K562 (cell line): ENCODE results near the gene DCST1. TPM values are rescaled to one million over a fixed set of nuclear protein-coding genes. Genes with fewer than 3 reads are reported as not detected.

Experiments used
- ATAC-seq: fragments of 200-7000 bp; cut with Tn5 transposase; 3 replicates; pipeline ENCODE4 v1.9.1; 2020; ENCODE audit warnings: moderate library complexity
- BruUV-seq: library from RNA; stranded (reverse); fragments of 400-500 nt; replicated peaks from 2 replicates; lab custom pipeline; 2021; lab: Mats Ljungman, UMichigan
- CTCF ChIA-PET: fragments of 300-600 bp; formaldehyde crosslinking; extraction: SDS; loops from one replicate; lab custom pipeline; 2021; ENCODE audit warnings: low intra/inter-chr PET ratio; lab: Yijun Ruan, JAX
- POLR2A ChIA-PET: fragments of 300-600, 350-650 bp; sonication (Branson Sonifier 250); formaldehyde crosslinking; extraction: SDS; loops from one replicate; lab custom pipeline; 2021; ENCODE audit warnings: antibody characterized with exemption, inconsistent platforms; lab: Yijun Ruan, JAX
- DNase-seq, 4 experiments: peaks; one replicate each; pipeline versions ENCODE4 v3.0.0 to v3.0.0-alpha.2; 2011 to 2018; ENCODE audit warnings: low spot score in 3 of 4, mixed read lengths in 3 of 4; ENCODE audit errors: extremely low read depth in 1 of 4
- FAIRE-seq: peaks from 2 replicates; lab custom pipeline; 2011; peaks lifted over from hg19 to GRCh38; lab: Jason Lieb, UNC
- H2AFZ ChIP-seq: 2 replicates; pipeline ENCODE4 v1.6.0; 2011; ENCODE audit warnings: low read depth, low read length, control low read depth, inconsistent platforms
- H3K27ac ChIP-seq: fragments of 200-600 bp; 3 replicates; pipeline ENCODE4 v1.8.0; 2011; ENCODE audit warnings: low read depth, mild to moderate bottlenecking, control low read depth, inconsistent platforms, low read length, moderate library complexity, mixed read lengths; ENCODE audit errors: extremely low read depth
- H3K27me3 ChIP-seq, 2 experiments: fragments of 300-600 bp in 1 of 2; 2 replicates in 1 of 2; 3 replicates in 1 of 2; pipeline versions ENCODE4 v1.6.0 to v1.8.0; 2011; ENCODE audit warnings: inconsistent platforms in 2 of 2, low read length in 2 of 2, mild to moderate bottlenecking in 1 of 2, mixed read lengths in 1 of 2, moderate library complexity in 1 of 2; ENCODE audit not compliant: control insufficient read depth in 2 of 2, insufficient read depth in 2 of 2
- H3K36me3 ChIP-seq: fragments of 300-600 bp; 3 replicates; pipeline ENCODE4 v1.8.0; 2011; ENCODE audit warnings: mild to moderate bottlenecking, low read length, inconsistent platforms; ENCODE audit not compliant: control insufficient read depth, insufficient read depth
- H3K4me1 ChIP-seq, 2 experiments: fragments of 200-600 bp in 1 of 2; replicated peaks in 1 of 2; 2 replicates in 1 of 2; 3 replicates in 1 of 2; pipeline versions ENCODE4 v1.5.1 to v1.8.0; 2011; ENCODE audit warnings: inconsistent platforms in 2 of 2, low read length in 2 of 2, mild to moderate bottlenecking in 1 of 2, mixed read lengths in 1 of 2, moderate library complexity in 1 of 2; ENCODE audit not compliant: control insufficient read depth in 2 of 2, insufficient read depth in 2 of 2
- H3K4me2 ChIP-seq: 2 replicates; pipeline ENCODE4 v1.6.1; 2011; ENCODE audit warnings: low read length, control low read depth, inconsistent platforms, mixed read lengths; ENCODE audit not compliant: insufficient read depth
- H3K4me3 ChIP-seq: fragments of 200-600 bp; sonication (generic), shearing (Covaris generic); 2 replicates; pipeline ENCODE4 v1.5.1; 2016; ENCODE audit warnings: control low read depth, inconsistent platforms
- H3K79me2 ChIP-seq: fragments of 200-600 bp; 3 replicates; pipeline ENCODE4 v1.8.0; 2011; ENCODE audit warnings: low read length, inconsistent platforms; ENCODE audit not compliant: control insufficient read depth, insufficient read depth
- H3K9ac ChIP-seq, 2 experiments: 2 replicates each; pipeline versions ENCODE4 v1.6.0 to v1.6.1; 2011; ENCODE audit warnings: low read depth in 2 of 2, low read length in 2 of 2, control low read depth in 1 of 2, inconsistent platforms in 1 of 2, mild to moderate bottlenecking in 1 of 2, mixed read lengths in 1 of 2; ENCODE audit not compliant: insufficient read depth in 1 of 2
- H3K9me1 ChIP-seq: one replicate; pipeline ENCODE4 v1.6.0; 2011; ENCODE audit warnings: inconsistent platforms, mild to moderate bottlenecking, low read length, moderate library complexity; ENCODE audit not compliant: control insufficient read depth, insufficient read depth
- H3K9me3 ChIP-seq: replicated peaks from 2 replicates; pipeline ENCODE4 v1.5.1; 2011; ENCODE audit warnings: low read depth, low read length, inconsistent platforms; ENCODE audit not compliant: control insufficient read depth, insufficient read depth
- H4K20me1 ChIP-seq: replicated peaks from 2 replicates; pipeline ENCODE4 v1.6.1; 2011; ENCODE audit warnings: low read length, inconsistent platforms, mixed read lengths; ENCODE audit not compliant: control insufficient read depth, insufficient read depth
- BACH1 ChIP-seq: fragments of 200-800 bp; sonication (Bioruptor generic); IDR thresholded peaks from 2 replicates; pipeline ENCODE4 v1.6.1; 2016; ENCODE audit warnings: missing genetic modification characterization, missing compliant biosample characterization
- DNMT1 ChIP-seq: fragments of 450-650 bp; IDR thresholded peaks from 2 replicates; pipeline ENCODE4 v1.6.1; 2016; ENCODE audit warnings: antibody characterized with exemption, mild to moderate bottlenecking
- POLR2B ChIP-seq: fragments of 450-650 bp; IDR thresholded peaks from 2 replicates; pipeline ENCODE4 v1.6.1; 2018; ENCODE audit warnings: low read depth; ENCODE audit not compliant: partially characterized antibody
- WGBS: fragments of 100-300 bp; shearing (Covaris generic); methylation state at CpG from one replicate; pipeline ENCODE4 v1.1.6; 2016; ENCODE audit warnings: low coverage, mixed read lengths; ENCODE audit not compliant: insufficient coverage; ENCODE audit errors: missing lambda C conversion rate; 5-methylcytosine and 5-hydroxymethylcytosine counted together
- in situ Hi-C: fragments of 300-500 bp; cut with MboI; formaldehyde crosslinking; loops from 4 replicates; pipeline ENCODE4 v1.15.0; 2018; ENCODE audit warnings: inconsistent platforms, mixed read lengths
- intact Hi-C: fragments of 100-400 bp; cut with micrococcal nuclease; formaldehyde crosslinking; loops from 2 replicates; pipeline ENCODE4 v1.14.2; 2022
- polyA plus RNA-seq, 8 experiments: library from polyadenylated mRNA; depleted of rRNA in 4 of 8; stranded (reverse) in 5 of 8; unstranded in 3 of 8; fragments of >200 nt; fragmentation: Nextera tagmentation in 2 of 8; fragmentation: Illumina TruSeq in 1 of 8; extraction: Ambion mirVana in 2 of 8; extraction: Trizol in 1 of 8; gene quantifications; 2 replicates each; pipeline versions ENCODE4 v1.2.1 to v1.2.3, GENCODE V29; 2011 to 2014; ENCODE audit warnings: inconsistent platforms in 1 of 8, missing spikeins in 1 of 8
- total RNA-seq, 7 experiments: library from RNA; depleted of rRNA in 6 of 7; stranded (reverse); fragments of >200 nt in 6 of 7; fragmentation: Illumina TruSeq in 2 of 7; extraction: Trizol in 2 of 7; gene quantifications; 2 replicates each; pipeline versions ENCODE4 v1.2.1 to v1.2.3, GENCODE V29; 2011 to 2021; ENCODE audit warnings: low replicate concordance in 1 of 7
- TF ChIP-seq, protein P1 (sequence below), 3 experiments: fragments of 200-800 bp in 1 of 3; sonication (Bioruptor generic) in 1 of 3; sonication (generic) in 1 of 3; formaldehyde crosslinking in 1 of 3; IDR thresholded peaks; 2 replicates each; pipeline versions ENCODE4 v1.6.1 to v1.8.0; 2016 to 2022; ENCODE audit warnings: mild to moderate bottlenecking in 2 of 3, missing compliant biosample characterization in 2 of 3, missing genetic modification characterization in 2 of 3, missing genetic modification reagents in 1 of 3

The DCST1 gene
- total and polyA plus RNA-seq, 9 of the 15 experiments (the other 6 are each of a cell fraction or from before 2014, with no cell fraction given) = not detected

DNA sequence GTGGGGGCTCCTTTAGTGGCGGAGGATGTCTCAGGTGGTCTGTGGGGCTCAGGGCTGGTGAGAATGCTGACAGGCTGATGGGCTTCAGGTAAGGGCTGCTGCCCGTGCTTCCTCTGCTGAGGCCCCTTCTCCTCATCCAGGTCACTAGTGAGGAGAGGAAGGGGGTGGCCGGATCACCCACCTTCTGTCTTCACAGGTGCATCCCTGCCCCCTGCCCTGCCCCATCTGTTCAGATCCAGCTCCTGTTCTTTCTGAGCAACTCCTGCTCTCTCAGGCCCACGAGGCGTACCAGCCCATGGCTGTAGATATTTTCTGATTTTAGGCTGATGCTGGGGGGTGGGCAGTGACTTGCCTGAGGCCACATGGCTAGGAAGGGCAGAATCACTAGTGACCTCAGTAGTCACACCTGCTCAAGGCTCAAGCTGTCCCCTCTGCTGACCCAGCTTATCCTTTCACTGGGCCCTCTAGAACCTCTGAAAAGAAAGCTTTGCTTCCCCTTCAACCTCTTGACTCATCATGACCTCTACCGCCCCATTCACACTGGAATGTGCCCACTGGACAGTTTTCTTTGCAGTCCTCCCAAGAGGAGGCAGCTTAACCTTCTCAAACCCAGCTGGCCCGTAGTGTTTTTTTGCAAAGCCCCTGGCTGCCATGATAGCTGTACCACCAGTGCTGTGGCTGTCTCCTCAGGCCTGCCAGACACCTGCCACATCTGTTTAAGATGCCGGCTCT, 14.8 kb upstream of the DCST1 start:
- BruUV-seq = no TSS peak
- DNase-seq = no peak
- Histone ChIP-seq H3K79me2 (peaks cover 5% of the 10 kb centered on the region; the same call in 1 of the 3 replicates), H4K20me1 (no peaks in the 10 kb centered on the region), H3K27ac (no peak overlapping the region), H3K27me3 (no peaks in the 10 kb centered on the region), H2AFZ (no peak overlapping the region), H3K9me3 (no peaks in the 10 kb centered on the region), H3K9ac (peak overlapping the region in 1 of 2 experiments; percentile 31; a peak in 2 of 4 replicates), H3K4me2 (no peak overlapping the region), H3K36me3 (peaks cover 41% of the 10 kb centered on the region; the same call in 2 of the 3 replicates), H3K4me3 (no peak overlapping the region), H3K4me1 (peaks cover 26 to 48% of the 10 kb centered on the region in 2 experiments), H3K9me1 (no peaks in the 10 kb centered on the region)
- peak; percentile 11 for TF ChIP-seq POLR2B
- TF ChIP-seq, protein P1, sequence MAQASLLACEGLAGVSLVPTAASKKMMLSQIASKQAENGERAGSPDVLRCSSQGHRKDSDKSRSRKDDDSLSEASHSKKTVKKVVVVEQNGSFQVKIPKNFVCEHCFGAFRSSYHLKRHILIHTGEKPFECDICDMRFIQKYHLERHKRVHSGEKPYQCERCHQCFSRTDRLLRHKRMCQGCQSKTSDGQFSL (CRISPR knock-in tag; IDR thresholded peaks at IDR 0.05) = no peak
- TF ChIP-seq, protein P1 (tag; IDR thresholded peaks at IDR 0.05) = no peak
- no peak for TF ChIP-seq BACH1 (tag)
- TF ChIP-seq DNMT1 = no peak
- CTCF ChIA-PET = interaction anchor here (1.9 to 2.8 kb wide), 4 partner anchors 18 to 63 kb away, joined by 6 to 28 read pairs (median 11); partner anchors contain the start of genes CKS1B, PBXIP1 and PYGO2
- in situ Hi-C loops (no loop called here), intact Hi-C loops (no loop called here)
- FAIRE-seq = no peak
- 80% methylated on average over 7 of the region's 8 CpGs for WGBS
- ATAC-seq = no peak
- POLR2A ChIA-PET = interaction anchor here (0.6 to 2.3 kb wide), 9 partner anchors 8 to 393 kb away, joined by 3 to 12 read pairs (median 4); partner anchors contain the start of genes DCST1 and DCST2
